Measurements from ENCODE around the gene SRPK1.

SRPK1 gene

DNA sequence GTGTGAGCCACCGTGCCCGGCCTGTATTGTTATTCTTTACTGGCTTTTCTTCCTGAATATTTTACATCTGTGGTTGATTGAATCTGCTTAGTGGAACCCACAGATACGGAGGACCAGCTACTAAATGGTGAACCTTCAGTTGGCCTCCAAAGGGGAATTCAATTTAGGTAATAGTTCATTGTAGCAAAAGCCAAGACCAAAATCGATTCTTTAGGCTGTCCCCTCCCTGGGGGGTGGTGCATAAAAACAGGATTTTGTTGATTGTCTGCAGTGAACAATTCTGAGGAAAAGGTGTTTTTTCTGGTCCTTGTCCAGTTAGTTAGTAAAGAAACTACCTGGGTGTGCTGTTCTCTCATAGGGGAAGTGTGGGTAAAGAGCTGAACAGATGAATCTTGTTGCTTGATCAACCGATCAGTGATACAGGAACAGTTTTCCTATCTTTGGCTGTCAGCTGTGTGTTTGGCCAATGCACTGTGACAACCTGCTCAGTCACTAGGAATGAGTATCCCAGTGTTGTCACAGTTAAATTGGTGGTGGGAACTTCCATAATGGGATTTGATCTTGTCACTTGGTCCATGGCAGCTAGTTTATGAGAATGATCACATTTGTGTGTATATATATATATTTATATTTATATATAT, 96.2 kb downstream of the SRPK1 start:
- H3K4me3 ChIP-seq (ENCODE audit: low read depth, low read length): no peak overlapping the region
- DNase-seq (ENCODE audit: low read depth): no peak
- TF ChIP-seq, protein P1, sequence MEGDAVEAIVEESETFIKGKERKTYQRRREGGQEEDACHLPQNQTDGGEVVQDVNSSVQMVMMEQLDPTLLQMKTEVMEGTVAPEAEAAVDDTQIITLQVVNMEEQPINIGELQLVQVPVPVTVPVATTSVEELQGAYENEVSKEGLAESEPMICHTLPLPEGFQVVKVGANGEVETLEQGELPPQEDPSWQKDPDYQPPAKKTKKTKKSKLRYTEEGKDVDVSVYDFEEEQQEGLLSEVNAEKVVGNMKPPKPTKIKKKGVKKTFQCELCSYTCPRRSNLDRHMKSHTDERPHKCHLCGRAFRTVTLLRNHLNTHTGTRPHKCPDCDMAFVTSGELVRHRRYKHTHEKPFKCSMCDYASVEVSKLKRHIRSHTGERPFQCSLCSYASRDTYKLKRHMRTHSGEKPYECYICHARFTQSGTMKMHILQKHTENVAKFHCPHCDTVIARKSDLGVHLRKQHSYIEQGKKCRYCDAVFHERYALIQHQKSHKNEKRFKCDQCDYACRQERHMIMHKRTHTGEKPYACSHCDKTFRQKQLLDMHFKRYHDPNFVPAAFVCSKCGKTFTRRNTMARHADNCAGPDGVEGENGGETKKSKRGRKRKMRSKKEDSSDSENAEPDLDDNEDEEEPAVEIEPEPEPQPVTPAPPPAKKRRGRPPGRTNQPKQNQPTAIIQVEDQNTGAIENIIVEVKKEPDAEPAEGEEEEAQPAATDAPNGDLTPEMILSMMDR (IDR thresholded peaks at IDR 0.05; ENCODE audit: control insufficient read depth, extremely low read depth, insufficient read depth): no peak

DNA sequence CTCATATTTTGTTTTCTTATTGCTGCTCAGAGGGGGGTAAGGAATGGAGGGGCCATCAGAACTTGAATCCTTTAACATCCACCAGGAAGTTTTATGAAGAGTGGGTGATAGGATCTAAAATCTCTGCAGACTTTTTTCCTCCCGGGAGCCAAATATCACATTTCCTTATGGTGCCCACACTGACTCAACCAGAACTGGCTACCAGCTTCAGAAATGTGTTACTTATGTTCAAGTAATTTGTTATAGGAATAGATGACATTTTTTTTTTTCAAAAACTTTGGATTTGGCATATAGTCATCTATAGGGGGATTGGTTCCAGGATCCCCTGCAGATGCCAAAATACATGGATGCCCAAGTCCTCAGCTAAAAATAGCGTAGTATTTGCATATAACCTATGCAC, 97.3 kb downstream of the SRPK1 start:
- TF ChIP-seq, protein P1 (IDR thresholded peaks at IDR 0.05; ENCODE audit: control insufficient read depth, extremely low read depth, insufficient read depth): no peak
- H3K4me3 ChIP-seq (ENCODE audit: low read depth, low read length): no peak overlapping the region
- no peak for DNase-seq (ENCODE audit: low read depth)

DNA sequence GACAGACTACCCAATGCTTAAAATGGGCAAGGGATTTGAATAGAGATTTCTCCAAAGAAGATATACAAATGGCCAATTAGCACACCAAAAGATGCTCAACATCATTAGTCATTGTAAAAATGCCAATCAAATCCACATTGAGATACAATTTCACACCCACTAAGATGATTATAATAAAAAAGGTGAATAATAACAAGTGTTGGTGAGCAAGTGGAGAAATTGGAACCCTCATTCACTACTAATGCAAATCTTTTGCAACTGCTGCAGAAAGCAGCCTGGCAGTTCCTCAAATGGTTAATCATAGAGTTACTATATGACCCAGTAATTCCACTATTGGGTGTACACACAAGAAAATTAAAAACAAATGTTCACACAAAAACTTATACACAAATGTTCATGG, 103.4 kb downstream of the SRPK1 start:
- H3K4me3 ChIP-seq (ENCODE audit: low read depth, low read length): no peak overlapping the region
- DNase-seq (ENCODE audit: low read depth): no peak
- TF ChIP-seq, protein P1 (IDR thresholded peaks at IDR 0.05; ENCODE audit: control insufficient read depth, extremely low read depth, insufficient read depth): no peak

DNA sequence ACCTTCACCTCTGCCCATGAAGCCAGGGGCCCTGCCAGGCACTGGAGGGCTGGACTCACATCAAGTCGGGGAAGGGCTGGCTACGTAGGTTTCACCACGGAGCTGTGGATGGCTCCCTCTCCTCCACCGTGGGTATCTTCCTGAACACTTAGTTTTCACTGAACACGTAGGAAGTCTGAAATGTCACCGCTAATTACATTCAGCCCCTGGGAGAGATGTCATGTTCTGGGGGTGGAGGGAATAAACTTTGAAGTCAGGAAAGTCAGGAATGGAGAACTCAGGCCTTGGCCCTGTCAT, 109.3 kb downstream of the SRPK1 start:
- H3K4me3 ChIP-seq (ENCODE audit: low read depth, low read length): no peak overlapping the region
- TF ChIP-seq, protein P1 (IDR thresholded peaks at IDR 0.05; ENCODE audit: control insufficient read depth, extremely low read depth, insufficient read depth): no peak
- no peak for DNase-seq (ENCODE audit: low read depth)

DNA sequence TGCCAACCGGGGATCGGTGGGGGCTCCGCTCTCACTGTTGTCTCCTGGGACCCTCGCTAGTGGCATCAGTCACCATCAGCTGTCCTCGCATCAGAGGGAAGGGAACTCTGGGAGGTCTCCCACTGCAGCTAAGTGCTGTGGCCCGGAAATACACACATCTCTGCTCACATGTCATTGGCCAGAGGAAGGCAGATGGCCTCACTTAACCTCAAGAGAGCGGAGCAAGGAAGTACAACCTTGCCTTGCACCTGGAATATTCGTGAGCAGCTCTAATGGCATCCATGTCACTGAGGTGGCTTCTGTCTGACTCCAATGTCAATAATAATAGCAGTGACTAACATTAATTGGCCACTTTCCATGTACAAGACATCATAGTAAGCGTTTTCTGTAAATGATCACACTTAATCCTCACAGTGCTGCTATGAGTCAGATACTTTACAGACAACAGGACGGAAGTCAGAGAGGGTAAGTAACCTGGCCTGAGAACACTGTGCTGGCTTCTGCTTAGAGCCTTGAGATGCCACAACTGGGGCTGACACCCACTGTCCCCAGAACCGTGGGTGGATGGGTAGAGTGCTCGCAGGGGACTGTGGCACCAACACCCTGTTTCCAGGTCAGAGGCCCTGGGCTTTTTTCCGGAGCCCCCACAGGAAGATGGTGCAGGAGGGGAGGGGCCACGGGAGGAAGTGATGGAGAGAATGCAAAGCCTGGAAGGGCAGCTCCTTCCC, 109.8 kb downstream of the SRPK1 start:
- peak; percentile 57 for DNase-seq (ENCODE audit: low read depth)
- TF ChIP-seq, protein P1 (IDR thresholded peaks at IDR 0.05; ENCODE audit: control insufficient read depth, extremely low read depth, insufficient read depth): no peak
- no peak overlapping the region for H3K4me3 ChIP-seq (ENCODE audit: low read depth, low read length)

DNA sequence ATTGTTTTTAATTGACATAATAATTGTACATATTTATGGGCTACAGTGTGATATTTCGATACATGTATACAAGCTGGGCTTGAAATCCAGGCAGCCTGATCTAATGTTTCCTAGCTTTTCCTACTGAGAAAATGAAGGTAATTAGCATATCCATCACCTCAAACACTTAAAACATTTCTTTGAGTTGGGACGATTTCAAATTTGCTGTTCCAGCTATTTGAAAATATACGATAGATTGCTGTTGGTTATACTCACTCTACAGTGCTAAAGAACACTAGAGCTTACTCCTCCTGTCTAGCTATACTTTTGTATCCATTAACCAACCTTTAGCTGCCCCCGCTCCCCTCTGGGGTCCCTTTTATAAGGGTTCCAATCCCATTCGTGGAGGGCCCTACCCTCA, 111.1 kb downstream of the SRPK1 start:
- DNase-seq (ENCODE audit: low read depth): no peak
- TF ChIP-seq, protein P1 (IDR thresholded peaks at IDR 0.05; ENCODE audit: control insufficient read depth, extremely low read depth, insufficient read depth): no peak
- no peak overlapping the region for H3K4me3 ChIP-seq (ENCODE audit: low read depth, low read length)

DNA sequence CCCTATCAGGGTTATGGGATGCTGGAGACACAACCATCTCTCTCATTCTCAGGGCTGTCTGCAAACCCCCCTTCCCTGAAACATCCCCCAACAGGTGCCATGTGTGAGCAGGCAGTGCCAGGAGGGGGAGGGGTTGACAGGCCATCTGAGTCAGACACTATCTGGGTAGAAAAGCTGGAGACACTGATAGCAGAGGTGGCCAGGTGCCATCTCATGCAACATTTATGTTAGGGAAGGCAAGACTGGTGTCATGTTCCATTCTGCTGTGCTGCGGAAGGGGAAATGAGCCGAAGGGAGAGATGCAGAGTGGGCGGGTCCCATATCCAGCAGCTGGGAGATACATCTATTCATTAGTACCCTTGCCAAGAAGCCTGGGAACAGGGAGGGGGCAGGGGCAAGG, 112.2 kb downstream of the SRPK1 start:
- no peak for DNase-seq (ENCODE audit: low read depth)
- TF ChIP-seq, protein P1 (IDR thresholded peaks at IDR 0.05; ENCODE audit: control insufficient read depth, extremely low read depth, insufficient read depth): no peak
- no peak overlapping the region for H3K4me3 ChIP-seq (ENCODE audit: low read depth, low read length)
